ENCODE measurements around the gene FRRS1.

Gene FRRS1

GRCh38 chr1:99672038-99672437 is 94.4 kb downstream of the FRRS1 start:
- H3K4me1 Mint-ChIP-seq: no peaks in the 10 kb centered on the region
- no peak for DNase-seq
- H3K27me3 Mint-ChIP-seq: peaks cover 4% of the 10 kb centered on the region
- H3K4me3 Mint-ChIP-seq: no peak overlapping the region
- no peaks in the 10 kb centered on the region for H3K36me3 Mint-ChIP-seq
- CTCF ChIA-PET: interaction anchor here (0.5 kb wide), 1 partner anchor 1051 kb away, joined by 4 read pairs; no protein-coding TSS in a partner anchor
- no peaks in the 10 kb centered on the region for H3K9me3 Mint-ChIP-seq
- no peak overlapping the region for H3K27ac Mint-ChIP-seq

- CTCF ChIA-PET: no interaction called here
Measured at GRCh38 chr1:99670583-99670982, 95.9 kb downstream of the FRRS1 start.

GRCh38 chr1:99669821-99670220 is 96.6 kb downstream of the FRRS1 start:
- Mint-ChIP-seq H3K36me3 (no peaks in the 10 kb centered on the region), H3K27me3 (peaks cover 4% of the 10 kb centered on the region), H3K9me3 (no peaks in the 10 kb centered on the region), H3K4me3 (no peak overlapping the region), H3K27ac (no peak overlapping the region), H3K4me1 (no peaks in the 10 kb centered on the region)
- no peak for DNase-seq
- CTCF ChIA-PET: no interaction called here

More at GRCh38 chr1:99670583-99670982, 95.9 kb downstream of the FRRS1 start:
- Mint-ChIP-seq H3K4me1 (no peaks in the 10 kb centered on the region), H3K27me3 (peaks cover 4% of the 10 kb centered on the region), H3K4me3 (no peak overlapping the region), H3K36me3 (no peaks in the 10 kb centered on the region), H3K9me3 (no peaks in the 10 kb centered on the region), H3K27ac (no peak overlapping the region)
- DNase-seq: no peak

GRCh38 chr1:99669376-99669775 is 97.1 kb downstream of the FRRS1 start:
- CTCF ChIA-PET: no interaction called here
- H3K27ac Mint-ChIP-seq: no peak overlapping the region
- H3K4me3 Mint-ChIP-seq: no peak overlapping the region
- no peaks in the 10 kb centered on the region for H3K4me1 Mint-ChIP-seq
- no peaks in the 10 kb centered on the region for H3K36me3 Mint-ChIP-seq
- H3K9me3 Mint-ChIP-seq: no peaks in the 10 kb centered on the region
- DNase-seq: no peak
- peaks cover 4% of the 10 kb centered on the region for H3K27me3 Mint-ChIP-seq

- CTCF ChIA-PET: no interaction called here
- no peak for DNase-seq
- no peaks in the 10 kb centered on the region for H3K36me3 Mint-ChIP-seq
- H3K4me1 Mint-ChIP-seq: no peaks in the 10 kb centered on the region
- H3K4me3 Mint-ChIP-seq: no peak overlapping the region
- H3K27ac Mint-ChIP-seq: no peak overlapping the region
- no peaks in the 10 kb centered on the region for H3K27me3 Mint-ChIP-seq
- no peaks in the 10 kb centered on the region for H3K9me3 Mint-ChIP-seq
Measured at GRCh38 chr1:99665212-99665611, 101.2 kb downstream of the FRRS1 start.

- H3K4me1 Mint-ChIP-seq: no peaks in the 10 kb centered on the region
- CTCF ChIA-PET: no interaction called here
- H3K9me3 Mint-ChIP-seq: no peaks in the 10 kb centered on the region
- DNase-seq: no peak
- H3K4me3 Mint-ChIP-seq: no peak overlapping the region
- no peaks in the 10 kb centered on the region for H3K27me3 Mint-ChIP-seq
- H3K27ac Mint-ChIP-seq: no peak overlapping the region
- no peaks in the 10 kb centered on the region for H3K36me3 Mint-ChIP-seq
Measured at GRCh38 chr1:99663501-99663900, 102.9 kb downstream of the FRRS1 start.

GRCh38 chr1:99662539-99663080 is 103.8 kb downstream of the FRRS1 start:
- CTCF ChIA-PET: interaction anchor here (0.9 kb wide), 1 partner anchor 25 kb away, joined by 3 read pairs; no protein-coding TSS in a partner anchor
- H3K4me3 Mint-ChIP-seq: no peak overlapping the region
- H3K9me3 Mint-ChIP-seq: no peaks in the 10 kb centered on the region
- H3K36me3 Mint-ChIP-seq: no peaks in the 10 kb centered on the region
- no peak overlapping the region for H3K27ac Mint-ChIP-seq
- no peaks in the 10 kb centered on the region for H3K27me3 Mint-ChIP-seq
- no peaks in the 10 kb centered on the region for H3K4me1 Mint-ChIP-seq
- no peak for DNase-seq

- H3K27ac Mint-ChIP-seq: no peak overlapping the region
- H3K4me1 Mint-ChIP-seq: no peaks in the 10 kb centered on the region
- H3K4me3 Mint-ChIP-seq: no peak overlapping the region
- DNase-seq: no peak
- no peaks in the 10 kb centered on the region for H3K36me3 Mint-ChIP-seq
- H3K27me3 Mint-ChIP-seq: no peaks in the 10 kb centered on the region
- H3K9me3 Mint-ChIP-seq: no peaks in the 10 kb centered on the region
- CTCF ChIA-PET: interaction anchor here (0.9 kb wide), 1 partner anchor 26 kb away, joined by 3 read pairs; no protein-coding TSS in a partner anchor
Measured at GRCh38 chr1:99661780-99662179, 104.7 kb downstream of the FRRS1 start.

- CTCF ChIA-PET: no interaction called here
- H3K4me1 Mint-ChIP-seq: no peaks in the 10 kb centered on the region
- no peaks in the 10 kb centered on the region for H3K27me3 Mint-ChIP-seq
- no peak for DNase-seq
- no peaks in the 10 kb centered on the region for H3K36me3 Mint-ChIP-seq
- H3K4me3 Mint-ChIP-seq: no peak overlapping the region
- H3K27ac Mint-ChIP-seq: no peak overlapping the region
- H3K9me3 Mint-ChIP-seq: no peaks in the 10 kb centered on the region
Measured at GRCh38 chr1:99660496-99660895, 105.9 kb downstream of the FRRS1 start.

- Mint-ChIP-seq H3K27me3 (no peaks in the 10 kb centered on the region), H3K4me1 (no peaks in the 10 kb centered on the region), H3K36me3 (no peaks in the 10 kb centered on the region), H3K9me3 (no peaks in the 10 kb centered on the region), H3K27ac (no peak overlapping the region), H3K4me3 (no peak overlapping the region)
- CTCF ChIA-PET: no interaction called here
- no peak for DNase-seq
Measured at GRCh38 chr1:99659755-99660210, 106.7 kb downstream of the FRRS1 start.

Measured in activated naive CD4-positive, alpha-beta T cell treated with anti-CD3 and anti-CD28 coated beads, Interleukin-2, amount 10 ng/mL, durations not matched to agents 7 days and 5 days (primary cell).